HCEC 1CT (cell line): ENCODE data around the gene MRPL34.

ENCODE experiments used
- DNase-seq: peaks from one replicate; pipeline ENCODE4 v3.0.0-alpha.2; 2017

MRPL34 gene

GRCh38 chr19:17347361-17347760 lies 41.7 kb downstream of the MRPL34 start:
- no peak for DNase-seq

GRCh38 chr19:17347877-17348276 lies 42.2 kb downstream of the MRPL34 start:
- no peak for DNase-seq

- peak; percentile 24 for DNase-seq
Observed at GRCh38 chr19:17348700-17349099, 43.0 kb downstream of the MRPL34 start.

GRCh38 chr19:17351815-17352435 lies 46.3 kb downstream of the MRPL34 start:
- no peak for DNase-seq

GRCh38 chr19:17352608-17353280 lies 47.1 kb downstream of the MRPL34 start:
- DNase-seq, result no peak

- no peak for DNase-seq
Observed at GRCh38 chr19:17353386-17353785, 47.7 kb downstream of the MRPL34 start.
